Measurements from ENCODE around the gene VIL1.

VIL1 gene

GRCh38 chr2:218395456-218395825 is 23.5 kb upstream of the VIL1 start:
- DNase-seq, result peak; percentile 51

GRCh38 chr2:218395826-218396687 is 22.9 kb upstream of the VIL1 start:
- DNase-seq, result peak; percentile 96

GRCh38 chr2:218396688-218397462 is 22.0 kb upstream of the VIL1 start:
- DNase-seq, result peak; percentile 87

GRCh38 chr2:218397463-218397819 is 21.5 kb upstream of the VIL1 start:
- no peak for DNase-seq

- DNase-seq, result peak; percentile 74
Observed at GRCh38 chr2:218397820-218398436, 21.0 kb upstream of the VIL1 start.

GRCh38 chr2:218398437-218399390 is 20.2 kb upstream of the VIL1 start:
- DNase-seq, result peak; percentile 92

GRCh38 chr2:218399391-218400166 is 19.3 kb upstream of the VIL1 start, which contains the start of gene CTDSP1:
CTDSP1 (plus strand) TSS chr2:218399868; CDS start chr2:218400091, 223 bp downstream.
- DNase-seq, result peak; percentile 99

GRCh38 chr2:218400167-218400929 is 18.6 kb upstream of the VIL1 start:
- DNase-seq, result peak; percentile 72

GRCh38 chr2:218400930-218401881 is 17.7 kb upstream of the VIL1 start:
- DNase-seq, result no peak

GRCh38 chr2:218401890-218402289 is 17.0 kb upstream of the VIL1 start:
- no peak for DNase-seq

GRCh38 chr2:218402491-218402901 is 16.4 kb upstream of the VIL1 start:
- DNase-seq, result no peak

GRCh38 chr2:218402911-218403411 is 16.0 kb upstream of the VIL1 start:
- DNase-seq, result no peak

- no peak for DNase-seq
Observed at GRCh38 chr2:218403810-218404209, 15.1 kb upstream of the VIL1 start.

- DNase-seq, result peak; percentile 53
Observed at GRCh38 chr2:218404351-218405085, 14.4 kb upstream of the VIL1 start.

GRCh38 chr2:218405086-218405745 is 13.7 kb upstream of the VIL1 start:
- peak; percentile 63 for DNase-seq

- DNase-seq, result no peak
Observed at GRCh38 chr2:218405746-218406208, 13.1 kb upstream of the VIL1 start.

- peak; percentile 97 for DNase-seq
Observed at GRCh38 chr2:218406209-218406948, 12.5 kb upstream of the VIL1 start.
